H4 (cell line): ENCODE results near the gene IP6K2. TPM values are rescaled to one million over a fixed set of nuclear protein-coding genes. Genes with fewer than 3 reads are reported as not detected.
A peak's percentile ranks its signal among the peaks of the same experiment; 100 is the strongest.

ENCODE experiments used
- DNase-seq: peaks from one replicate; pipeline ENCODE4 v3.0.0-alpha.2; 2015; ENCODE audit warnings: low spot score
- total RNA-seq: library from RNA; depleted of rRNA; stranded (reverse); fragments of >200 nt; shearing (Covaris generic); gene quantifications from 2 replicates; pipeline ENCODE4 v1.2.3, GENCODE V29; 2014

The IP6K2 gene
- total RNA-seq, 1 experiment from 2014 or later, result 41.4 TPM

DNA sequence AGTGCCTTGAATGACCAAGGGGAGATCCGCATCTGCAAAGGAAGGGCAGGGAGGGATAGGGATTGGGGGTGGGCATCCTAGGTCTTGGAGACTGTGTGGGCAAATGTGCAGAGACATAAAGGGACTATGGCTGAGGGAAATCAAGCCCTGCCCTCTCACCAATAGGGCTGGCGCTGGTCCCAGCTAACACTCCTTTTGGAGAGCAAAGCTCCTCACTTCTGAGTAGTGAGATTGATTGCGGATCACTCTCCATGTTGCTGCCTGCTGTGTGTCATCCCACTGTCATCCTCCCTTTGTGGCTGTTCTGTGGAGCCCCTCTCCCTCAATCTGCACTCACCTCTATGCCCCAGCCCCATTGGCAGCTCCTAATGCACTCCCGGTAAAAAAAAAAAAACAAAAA is 52.1 kb downstream of the IP6K2 start:
- no peak for DNase-seq

DNA sequence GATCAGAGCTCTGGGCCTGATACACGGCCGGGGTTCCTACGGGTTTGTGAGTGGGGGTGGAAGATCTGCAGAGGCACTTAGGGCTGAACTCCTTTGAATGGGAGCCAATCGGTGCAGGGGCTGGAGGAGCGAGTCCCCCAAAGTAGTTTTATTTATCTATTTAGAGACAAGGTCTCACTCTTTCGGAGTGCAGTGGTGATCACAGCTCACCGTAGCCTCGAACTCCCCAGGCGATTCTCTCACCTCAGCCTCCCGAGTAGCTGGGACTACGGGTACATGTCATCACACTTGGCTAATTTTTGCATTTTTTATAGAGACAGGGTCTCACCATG is 52.7 kb downstream of the IP6K2 start:
- DNase-seq, result no peak

DNA sequence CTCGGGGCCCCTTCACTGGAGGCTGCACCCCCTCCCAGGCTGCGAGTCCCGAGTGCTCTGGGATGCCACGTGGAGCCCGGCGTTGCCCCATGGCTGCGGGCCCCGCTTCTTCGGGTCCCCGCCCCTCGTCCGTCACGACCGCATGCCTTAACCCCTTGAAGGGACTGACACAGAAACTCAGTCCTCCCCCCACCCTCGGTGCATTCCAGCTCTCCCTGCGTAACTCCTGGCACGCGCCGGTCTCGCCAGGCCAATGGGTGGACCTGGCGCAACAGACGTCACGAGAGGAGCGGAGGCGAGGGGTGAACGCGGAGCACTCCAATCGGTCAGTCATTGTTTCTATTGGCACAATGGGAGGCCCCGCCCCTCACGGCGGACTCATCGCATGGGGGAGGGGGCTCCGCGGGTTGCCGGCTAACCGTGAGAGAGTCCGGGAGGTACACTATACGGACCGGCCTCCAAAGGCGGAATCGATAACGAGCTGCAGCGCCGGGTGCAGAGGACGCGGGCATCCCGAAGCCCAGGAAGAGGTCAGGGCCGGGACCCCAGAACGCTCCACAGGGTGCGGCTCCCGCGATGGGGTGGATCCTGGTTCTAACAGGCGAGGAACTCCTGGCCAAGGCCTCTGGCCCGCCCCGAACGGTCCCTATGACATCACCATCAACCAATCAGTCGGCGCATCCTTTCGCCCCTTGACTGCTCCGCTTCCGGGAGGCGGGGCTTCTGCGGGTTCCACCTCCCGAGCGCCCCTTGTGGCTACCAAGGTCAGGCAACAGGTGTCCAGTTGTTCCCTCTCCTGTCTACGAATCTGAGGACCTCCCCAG is 53.3 kb downstream of the IP6K2 start:
- peak; percentile 97 for DNase-seq

DNA sequence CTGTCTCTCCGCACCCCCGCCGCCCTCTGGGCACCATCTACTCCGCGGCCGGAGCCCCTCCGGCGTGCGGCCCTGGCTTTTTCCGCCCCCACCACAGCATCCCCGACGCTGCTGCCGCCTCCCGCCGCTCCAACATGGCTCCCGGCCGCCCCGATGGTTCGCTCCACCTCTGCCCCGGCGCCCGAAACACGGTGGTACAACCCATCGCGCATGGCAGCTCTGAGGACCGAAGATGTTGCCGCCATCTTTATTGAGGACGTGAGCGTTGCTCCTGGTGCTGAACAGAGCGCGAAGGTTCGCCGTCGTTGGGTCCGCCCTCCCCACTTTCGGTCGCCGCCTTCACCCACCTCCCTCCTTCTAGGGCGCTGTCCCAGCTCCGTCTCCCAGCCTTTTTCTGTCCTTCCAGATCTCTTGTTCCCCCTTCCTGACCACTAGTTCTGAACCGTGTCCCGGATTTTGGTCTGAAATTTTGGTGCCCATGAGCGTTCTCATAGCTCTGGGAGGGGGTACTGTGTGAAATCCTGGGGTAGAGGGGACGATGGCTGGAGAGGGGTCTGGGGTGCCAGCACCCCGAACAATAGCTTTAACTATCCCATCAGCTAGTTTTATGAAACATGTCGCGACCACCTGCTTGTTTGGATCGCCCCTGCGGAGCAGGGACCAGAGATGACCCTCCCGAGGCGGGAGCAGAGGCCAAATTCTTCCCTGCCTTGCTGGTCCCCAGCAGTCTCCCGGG is 54.1 kb downstream of the IP6K2 start, which contains the start of gene CELSR3:
CELSR3 (minus strand) TSS at position 134 of the 736 bp plus-strand sequence. CDS start 252 bp downstream, outside the sequence.
- peak; percentile 85 for DNase-seq

DNA sequence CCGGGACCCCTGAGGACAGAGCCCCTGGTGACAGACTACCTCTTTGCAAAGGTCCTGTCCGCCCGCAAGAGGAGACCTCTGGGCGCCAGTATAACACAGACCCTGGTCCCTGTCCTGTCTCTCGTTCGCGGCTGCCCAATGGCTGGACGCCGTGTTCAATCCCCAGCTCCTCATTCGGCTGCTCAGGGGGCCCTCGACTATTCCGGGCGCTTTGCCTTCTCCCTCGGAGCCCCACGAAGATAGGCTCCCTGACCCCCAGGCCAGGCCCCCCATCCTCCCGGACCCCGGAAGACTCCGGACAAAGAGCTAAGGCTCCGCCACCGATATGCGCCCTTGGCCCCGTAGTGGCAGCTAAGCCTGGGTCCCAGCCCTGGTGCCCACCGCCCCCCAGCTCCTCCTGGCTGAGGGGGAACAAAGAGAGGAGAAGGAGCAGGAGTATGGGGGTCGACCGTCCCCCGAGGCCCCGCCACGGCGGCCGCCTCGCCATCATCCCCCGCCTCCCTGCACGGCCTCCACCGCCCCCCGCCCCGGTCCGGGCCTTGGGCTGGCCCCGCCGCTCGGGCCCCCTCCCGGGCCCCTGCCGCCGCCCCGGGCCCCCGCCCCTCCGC is 54.8 kb downstream of the IP6K2 start:
- no peak for DNase-seq

DNA sequence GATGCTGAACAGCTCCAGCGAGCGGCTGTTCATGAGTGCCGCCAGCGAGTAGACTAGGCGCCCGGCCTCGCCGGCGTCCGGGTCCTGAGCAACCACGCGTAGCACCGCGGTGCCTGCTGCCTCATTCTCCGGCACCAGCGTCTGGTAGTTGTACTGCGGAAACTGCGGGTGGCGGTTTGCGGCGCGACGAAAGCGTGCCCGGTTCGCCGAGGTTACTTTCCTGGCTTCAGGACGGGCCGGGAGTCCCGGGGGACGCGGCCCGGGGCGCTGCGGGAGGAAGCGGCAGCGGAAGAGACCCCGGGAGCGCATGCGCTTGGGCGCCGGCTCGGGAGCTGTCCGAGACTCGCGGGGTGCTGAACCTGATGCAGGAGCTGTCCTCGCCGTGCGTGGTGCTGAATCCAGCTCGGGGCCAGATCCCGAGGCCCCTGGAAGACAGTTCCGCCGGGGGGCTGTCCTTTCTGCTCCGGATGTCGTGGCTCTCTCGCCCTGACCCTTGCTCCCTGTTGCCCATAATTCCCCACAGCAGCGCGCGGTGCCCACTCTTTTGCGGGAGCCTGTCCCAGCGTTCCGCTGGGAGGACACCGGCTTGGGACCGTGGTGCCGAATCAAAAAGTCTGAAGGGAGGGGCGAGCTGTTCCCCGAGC is 55.4 kb downstream of the IP6K2 start:
- no peak for DNase-seq

DNA sequence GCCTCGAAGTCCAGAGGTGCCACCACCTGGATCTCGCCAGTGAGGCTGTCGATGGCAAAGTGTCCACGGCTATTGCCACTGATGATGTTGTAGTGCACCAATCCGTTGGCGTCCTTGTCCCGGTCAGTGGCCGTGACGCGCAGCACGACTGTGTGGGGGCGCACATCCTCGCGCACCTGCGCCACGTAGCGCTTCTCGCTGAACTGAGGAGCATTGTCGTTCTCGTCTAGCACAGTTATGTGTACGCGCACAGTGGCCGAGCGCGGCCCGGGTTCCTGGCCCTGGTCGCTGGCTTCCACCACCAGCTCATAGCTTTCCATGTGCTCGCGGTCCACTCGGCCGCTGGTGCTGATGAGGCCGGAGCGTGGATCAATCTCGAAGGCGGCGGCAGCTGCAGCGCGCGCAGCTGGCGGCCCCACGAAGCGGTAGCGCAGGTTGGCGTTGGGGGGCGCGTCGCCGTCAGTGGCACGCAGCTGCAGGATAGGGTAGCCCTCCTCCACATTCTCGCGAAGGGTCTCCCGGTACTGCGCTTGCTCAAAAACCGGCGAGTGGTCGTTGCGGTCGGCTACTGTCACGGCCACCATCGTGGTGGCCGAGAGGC is 56.1 kb downstream of the IP6K2 start:
- no peak for DNase-seq

DNA sequence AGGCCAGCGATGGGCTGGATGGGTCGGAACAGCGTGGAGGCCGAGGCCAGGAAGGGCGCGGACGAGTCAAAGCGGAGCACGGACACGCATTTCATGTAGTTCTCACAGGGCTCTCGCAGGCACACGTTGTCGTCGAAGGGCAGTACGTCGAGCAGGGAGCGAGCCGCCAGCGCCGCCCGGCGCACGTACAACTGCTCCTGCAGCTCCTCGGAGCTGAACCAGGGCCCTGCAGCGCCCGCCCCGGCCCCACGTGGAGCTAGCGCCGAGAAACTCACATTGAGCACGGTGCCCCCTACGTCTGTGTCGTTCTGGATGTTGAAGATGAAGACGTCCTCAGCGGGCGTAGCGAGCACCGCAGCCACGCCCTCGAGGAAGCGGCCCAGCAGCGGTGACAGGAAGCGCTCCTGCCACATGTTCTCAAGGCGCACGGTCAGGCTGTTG is 60.2 kb downstream of the IP6K2 start:
- DNase-seq, result no peak

DNA sequence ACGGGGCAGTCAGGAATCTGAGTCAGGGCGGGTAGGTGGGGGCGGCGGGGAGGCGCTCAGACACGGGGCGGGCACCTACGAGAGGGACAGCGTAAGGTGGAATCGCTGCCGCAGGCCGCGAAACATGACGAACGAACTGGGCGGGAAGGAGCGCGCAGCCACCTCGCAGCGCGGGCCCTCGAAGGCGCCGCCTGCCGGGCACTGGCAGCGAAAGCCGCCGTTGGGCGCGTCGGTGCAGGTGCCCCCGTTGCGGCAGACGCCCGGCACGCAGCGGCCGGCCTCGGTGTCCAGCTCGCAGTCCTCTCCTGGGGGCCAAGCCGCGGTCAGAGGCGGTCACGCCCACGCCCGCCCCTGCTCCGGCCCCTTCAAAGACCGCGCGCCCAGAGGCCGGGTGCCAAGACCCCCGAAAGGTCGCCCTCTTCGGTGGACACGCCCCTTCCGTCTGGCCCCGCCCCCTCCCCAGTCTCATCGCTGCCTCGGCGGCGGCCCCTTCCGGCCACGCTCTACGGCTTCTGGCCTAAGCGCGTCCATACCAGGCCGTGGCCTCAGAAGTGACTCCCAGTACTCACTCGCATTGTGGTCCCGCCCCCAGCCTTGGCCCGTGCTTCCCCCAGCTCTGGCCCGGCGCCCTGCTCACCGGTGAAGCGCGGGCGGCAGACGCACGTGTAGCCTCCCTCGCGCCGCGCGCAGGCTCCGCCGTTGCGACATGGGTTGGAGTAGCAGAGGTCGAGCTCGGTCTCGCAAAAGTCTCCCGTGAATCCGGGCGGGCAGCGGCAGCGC is 60.8 kb downstream of the IP6K2 start:
- DNase-seq, result no peak

DNA sequence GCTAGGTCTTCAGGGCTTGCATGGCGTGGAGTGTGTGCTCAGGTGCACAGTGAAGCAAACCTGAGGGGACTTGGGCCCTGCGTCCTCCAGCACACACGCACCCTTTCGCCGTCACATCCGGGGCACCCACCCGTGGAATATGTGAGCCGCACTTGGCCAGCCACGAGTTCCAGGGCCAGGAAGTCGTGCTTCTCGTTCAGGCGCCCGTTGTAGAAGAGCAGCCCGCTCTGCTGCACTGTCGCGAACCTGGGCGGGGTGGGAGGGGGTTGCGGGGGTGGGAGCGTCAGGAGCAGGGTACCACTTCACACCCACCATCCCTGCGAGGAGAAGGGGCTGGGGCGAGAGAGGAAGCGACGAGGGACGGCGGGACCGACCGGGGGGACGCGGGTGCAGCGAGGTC is 61.4 kb downstream of the IP6K2 start:
- no peak for DNase-seq

DNA sequence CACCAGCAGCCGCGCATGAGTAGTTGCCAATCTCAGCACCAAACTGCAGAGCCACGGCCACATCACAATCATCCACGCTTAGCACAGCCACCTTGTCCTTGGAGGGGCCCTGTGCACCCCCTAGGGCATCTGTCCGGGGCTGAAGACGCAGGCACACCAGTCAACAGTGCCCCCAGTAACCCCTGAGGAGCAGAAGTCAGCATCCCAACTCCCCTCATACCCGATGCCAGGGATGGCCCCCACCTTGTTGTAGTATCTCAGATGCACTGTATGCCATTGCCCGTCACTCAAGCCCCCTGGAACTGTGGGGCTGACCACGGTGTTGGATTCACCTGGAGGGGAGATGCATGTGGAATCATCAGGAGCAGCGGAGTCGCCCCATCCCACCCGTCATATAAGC is 62.0 kb downstream of the IP6K2 start:
- no peak for DNase-seq

DNA sequence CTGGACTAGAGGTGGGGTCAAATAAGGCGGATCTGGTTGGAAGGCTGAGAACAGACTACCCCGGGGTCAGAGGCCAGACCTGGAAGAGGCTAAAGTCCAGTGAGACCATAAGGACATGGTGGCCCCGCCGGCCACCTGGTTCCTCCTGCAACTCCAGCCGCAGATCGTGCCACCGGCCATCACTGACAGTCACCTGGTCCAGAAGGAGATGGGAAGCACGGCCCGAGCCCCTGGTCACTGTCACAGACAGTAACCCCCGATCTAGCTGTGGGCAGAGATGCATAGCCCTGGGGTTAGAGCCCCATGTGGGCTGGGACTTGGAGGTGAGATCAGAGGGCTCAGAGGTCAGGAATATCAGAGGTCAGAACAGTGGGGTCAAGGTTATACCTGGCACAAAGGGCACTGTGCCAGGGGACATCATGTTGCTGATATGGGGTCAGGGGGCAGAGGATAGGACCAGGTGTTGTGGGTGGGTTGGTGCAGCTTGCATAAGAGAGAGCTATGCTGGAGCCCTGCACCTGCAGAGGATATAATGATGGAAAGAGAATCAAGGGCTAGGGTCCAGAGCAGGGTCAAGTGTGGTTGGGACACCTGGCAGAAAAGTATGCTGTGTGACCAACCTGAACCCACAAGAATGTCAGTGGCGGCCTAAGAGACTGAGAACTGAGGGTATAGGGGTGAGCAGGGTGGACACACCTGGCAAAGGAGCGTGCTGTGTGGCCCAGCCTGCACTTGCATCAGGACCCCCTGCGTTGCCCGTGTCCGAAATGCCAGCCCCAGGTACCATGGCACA is 63.9 kb downstream of the IP6K2 start:
- no peak for DNase-seq

DNA sequence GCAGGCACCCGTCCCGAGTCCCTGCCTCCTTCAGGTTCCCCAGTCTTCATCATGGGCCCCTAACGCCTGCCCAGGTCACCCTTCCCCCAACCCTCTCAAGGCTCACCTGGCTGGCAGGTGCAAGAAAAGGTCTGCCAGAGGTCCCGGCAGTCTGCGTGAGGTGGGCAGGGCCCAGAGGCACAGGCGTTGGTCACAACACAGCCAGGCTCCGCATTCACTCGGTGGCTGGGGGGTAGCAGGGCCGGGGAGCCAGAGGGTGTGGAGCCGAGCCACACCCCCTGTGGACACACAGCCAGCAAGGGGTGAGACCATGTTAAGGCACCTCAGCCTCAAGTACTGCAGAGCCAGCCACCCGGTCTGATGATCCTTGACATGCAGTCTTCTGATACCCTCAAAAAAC is 65.2 kb downstream of the IP6K2 start:
- no peak for DNase-seq

DNA sequence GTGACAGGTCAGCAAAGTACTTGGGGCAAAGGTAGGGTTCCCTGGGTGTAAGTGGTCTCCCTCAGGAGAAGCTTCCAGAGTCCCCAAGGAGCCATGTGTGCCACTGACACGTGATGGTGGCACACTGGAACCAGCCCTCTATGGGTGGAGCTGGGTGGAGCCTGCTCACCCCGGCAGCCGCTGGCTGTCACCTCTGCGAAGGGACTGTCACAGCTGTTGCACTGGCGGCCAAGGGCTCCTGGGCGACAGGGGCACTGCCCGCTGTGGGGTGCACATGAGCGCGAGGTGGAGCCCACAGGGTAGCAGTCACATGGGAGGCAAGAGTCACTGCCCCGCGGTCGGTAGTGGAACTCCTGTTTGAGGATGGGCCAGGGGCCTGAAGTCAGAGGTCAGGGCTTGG is 66.3 kb downstream of the IP6K2 start:
- DNase-seq, result no peak

DNA sequence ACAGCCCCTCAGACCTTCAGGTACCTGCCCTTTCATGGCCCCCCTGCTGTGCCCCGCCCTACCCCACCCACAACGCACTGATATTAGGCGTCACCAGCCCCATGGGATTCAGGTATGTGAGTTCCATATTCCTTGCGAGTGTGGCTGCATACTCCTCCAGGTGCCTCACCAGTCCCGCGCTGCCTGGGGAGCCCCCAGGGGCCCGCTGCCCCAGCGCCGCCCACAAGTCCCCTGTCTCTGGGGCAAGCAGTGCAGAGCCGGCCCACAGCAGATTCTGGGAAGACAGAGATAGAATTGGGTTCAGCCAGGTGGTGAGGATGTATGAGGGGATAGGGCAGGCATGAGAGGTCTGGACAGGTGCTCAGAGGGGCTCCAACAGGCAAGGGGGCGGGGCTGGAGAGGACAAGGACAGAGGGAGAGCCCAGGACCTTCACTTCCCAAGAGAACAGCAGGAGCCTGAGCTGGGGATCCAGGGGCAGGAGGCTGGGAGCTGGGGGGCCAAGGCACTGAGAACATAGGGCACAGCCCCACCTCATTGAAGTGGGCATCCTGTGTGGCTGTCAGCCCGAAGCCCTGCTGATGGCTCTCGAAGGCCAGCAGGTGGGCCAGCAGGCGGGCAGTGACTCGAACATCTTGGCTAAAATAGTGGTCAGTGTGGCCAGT is 68.7 kb downstream of the IP6K2 start:
- DNase-seq, result no peak

DNA sequence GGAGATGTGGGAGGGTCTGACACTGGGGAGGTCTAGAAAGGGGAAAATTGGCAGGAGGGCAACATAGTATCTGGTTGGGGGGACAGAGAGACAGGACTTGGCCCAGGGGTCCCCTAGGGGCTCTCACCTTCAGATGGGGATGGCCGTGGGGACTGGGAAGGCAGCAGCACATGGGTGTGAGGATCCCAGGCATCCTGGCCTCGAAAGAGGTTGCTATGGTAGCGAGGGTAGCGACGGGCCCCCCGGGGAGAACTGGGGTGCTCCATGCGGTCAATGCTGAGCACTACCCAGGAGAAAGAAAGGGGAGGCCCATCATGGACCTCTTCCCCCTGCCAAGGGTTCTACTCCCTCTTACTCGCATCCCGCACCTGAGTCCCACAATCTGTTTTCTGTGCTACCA is 69.3 kb downstream of the IP6K2 start:
- no peak for DNase-seq

DNA sequence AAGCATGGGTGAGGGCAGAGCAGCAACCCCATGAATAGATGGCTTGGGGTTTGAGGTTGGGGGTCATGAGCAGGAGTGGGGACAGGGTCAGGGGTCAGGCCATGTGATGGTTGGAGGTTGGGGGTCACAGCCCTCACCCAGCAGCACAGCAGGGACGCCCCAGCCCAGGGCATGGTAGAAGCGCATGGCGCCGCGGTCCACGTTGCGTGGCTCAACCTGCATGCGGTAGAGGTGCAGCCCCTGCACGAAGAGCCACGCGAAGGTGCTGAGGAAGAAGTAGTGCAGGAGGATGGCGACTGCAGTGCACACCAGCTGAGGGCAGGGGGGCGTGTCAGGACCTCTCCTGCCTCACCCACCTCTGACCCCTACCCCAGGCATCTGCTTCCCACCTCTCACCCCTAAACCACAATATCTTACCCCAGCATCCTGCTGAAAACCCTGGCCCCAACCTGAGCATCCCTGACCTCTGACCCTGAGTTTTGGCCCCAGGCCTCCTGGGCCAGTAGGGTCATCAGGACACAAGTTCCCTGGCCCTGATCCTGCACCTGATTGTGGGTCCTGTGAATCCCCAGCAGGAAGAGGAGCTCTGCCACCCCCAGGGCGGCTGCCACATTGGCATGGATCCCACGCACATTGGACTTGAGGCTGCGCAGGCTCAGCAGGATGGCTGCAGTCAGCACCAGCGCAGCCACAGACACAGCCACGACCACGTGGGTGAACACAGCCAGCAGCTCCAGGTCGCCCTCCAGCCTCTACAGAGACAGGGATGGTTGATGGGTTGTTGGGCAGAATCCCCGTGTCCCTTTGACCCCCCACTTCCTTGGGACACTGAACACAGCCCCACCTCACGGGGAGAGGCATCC is 71.9 kb downstream of the IP6K2 start:
- no peak for DNase-seq

DNA sequence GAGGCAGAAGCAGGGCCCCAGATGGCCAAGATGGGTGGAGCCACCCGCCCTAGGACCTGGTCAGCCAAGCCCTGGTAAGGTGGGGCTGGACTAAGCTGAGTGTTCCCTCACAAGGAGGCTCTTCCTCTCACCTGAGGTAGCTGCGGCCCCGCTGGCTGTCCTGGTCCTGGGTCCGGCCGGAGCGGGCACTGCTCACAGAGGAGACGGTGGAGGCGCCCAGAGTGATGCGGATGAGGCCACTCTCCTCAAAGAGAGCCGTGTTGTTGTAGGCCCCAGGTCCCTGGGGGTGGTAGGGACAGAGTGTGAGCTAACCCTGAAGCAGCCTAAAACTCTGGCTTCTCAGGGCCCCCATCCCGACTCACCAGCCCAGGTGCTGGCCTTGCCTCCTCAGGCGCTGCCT is 74.4 kb downstream of the IP6K2 start:
- no peak for DNase-seq

DNA sequence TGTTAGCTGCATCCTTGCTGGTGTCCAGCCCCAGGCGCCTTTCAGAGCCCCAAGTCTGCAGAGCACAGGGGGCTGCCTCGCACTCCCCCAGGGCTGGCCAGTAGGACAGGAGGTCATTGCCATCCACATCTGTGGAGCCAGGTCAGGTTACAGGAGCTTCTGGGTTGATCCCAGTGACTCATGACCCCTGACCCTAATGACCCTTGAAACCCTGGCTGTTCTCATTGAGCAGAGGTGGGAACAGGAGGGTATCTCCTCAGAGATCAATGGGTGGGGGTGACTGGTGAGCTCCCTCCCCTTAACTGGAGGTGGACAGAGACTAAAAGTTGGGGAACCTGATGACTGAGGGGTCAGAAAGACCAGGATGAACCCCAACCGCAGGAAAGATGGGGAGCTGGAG is 75.6 kb downstream of the IP6K2 start:
- no peak for DNase-seq
